ENCODE data around the gene SNPH. TPM values are rescaled to one million over a fixed set of nuclear protein-coding genes. Genes with fewer than 3 reads are reported as not detected.

SNPH gene
- total RNA-seq, 1 donor: 9.4 TPM

DNA sequence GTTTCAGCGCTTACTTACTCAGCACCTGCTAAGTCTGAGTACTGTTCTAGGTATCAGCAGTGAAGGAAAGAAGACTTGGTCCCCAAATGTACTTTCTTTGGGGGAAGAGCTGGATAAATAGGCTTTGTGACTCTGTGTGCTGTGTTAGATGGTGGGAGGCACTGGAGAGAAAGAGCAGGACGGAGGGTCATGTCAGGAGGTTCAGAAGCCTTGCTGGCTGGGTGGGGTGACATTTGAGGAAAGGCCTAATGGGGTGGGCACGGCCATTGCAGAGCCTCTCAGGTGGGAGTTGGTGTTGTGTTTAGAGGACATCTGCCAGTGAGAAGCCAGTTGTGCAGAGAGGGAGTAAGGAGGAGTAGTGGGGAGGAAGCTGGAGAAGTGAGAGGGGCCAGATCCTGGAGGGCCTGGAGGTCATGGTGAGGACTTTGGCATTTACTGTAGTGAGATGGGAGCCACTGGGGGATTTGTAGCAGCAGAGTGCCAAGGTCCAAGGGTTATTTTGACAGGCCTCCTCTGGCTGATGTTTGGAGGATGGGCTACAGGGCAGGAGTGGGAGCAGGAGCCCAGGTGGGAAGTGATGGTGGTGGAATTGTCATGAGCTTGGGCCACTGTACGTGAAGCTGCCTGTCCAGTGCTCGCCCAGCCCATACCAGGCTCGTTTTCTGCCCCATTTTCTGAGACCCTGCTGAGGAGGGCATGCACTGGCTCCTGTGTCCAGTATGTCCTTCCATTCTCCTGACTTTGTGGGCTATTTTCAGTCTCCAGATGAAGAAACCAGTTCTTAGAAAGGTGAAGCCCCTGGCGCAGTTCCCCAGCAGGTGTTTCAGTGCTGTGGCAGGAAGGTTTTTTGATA is 62.0 kb downstream of the SNPH start:
- no peak for DNase-seq (ENCODE audit: insufficient read length, low spot score, missing footprints)
- Histone ChIP-seq H4K20me1 (ENCODE audit: insufficient read depth, low read length) (peaks cover 31% of the 10 kb centered on the region), H3K36me3 (ENCODE audit: insufficient read depth, low read length) (peaks cover 9% of the 10 kb centered on the region), H3K4me3 (ENCODE audit: insufficient read depth, low read length) (peak overlapping the region; percentile 91), H3K4me1 (ENCODE audit: insufficient read depth, low read length) (peaks cover 44% of the 10 kb centered on the region), H3K79me2 (ENCODE audit: insufficient read depth, low read length) (peaks cover 66% of the 10 kb centered on the region), H2AFZ (ENCODE audit: low read length) (no peak overlapping the region), H3K9me3 (ENCODE audit: low read depth, low read length) (no peaks in the 10 kb centered on the region), H3K27ac (ENCODE audit: low read depth, low read length) (peak overlapping the region; percentile 100), H3K4me2 (ENCODE audit: insufficient read depth, low read length) (peak overlapping the region; percentile 95), H3K27me3 (ENCODE audit: insufficient read depth, low read length) (no peaks in the 10 kb centered on the region)
- TF ChIP-seq, protein P1, sequence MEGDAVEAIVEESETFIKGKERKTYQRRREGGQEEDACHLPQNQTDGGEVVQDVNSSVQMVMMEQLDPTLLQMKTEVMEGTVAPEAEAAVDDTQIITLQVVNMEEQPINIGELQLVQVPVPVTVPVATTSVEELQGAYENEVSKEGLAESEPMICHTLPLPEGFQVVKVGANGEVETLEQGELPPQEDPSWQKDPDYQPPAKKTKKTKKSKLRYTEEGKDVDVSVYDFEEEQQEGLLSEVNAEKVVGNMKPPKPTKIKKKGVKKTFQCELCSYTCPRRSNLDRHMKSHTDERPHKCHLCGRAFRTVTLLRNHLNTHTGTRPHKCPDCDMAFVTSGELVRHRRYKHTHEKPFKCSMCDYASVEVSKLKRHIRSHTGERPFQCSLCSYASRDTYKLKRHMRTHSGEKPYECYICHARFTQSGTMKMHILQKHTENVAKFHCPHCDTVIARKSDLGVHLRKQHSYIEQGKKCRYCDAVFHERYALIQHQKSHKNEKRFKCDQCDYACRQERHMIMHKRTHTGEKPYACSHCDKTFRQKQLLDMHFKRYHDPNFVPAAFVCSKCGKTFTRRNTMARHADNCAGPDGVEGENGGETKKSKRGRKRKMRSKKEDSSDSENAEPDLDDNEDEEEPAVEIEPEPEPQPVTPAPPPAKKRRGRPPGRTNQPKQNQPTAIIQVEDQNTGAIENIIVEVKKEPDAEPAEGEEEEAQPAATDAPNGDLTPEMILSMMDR (IDR thresholded peaks at IDR 0.05; ENCODE audit: extremely low read depth, low read depth, low read length): no peak

- peaks cover 39% of the 10 kb centered on the region for H3K4me1 ChIP-seq (ENCODE audit: insufficient read depth, low read length)
- H3K9me3 ChIP-seq (ENCODE audit: low read depth, low read length): no peaks in the 10 kb centered on the region
- DNase-seq (ENCODE audit: insufficient read length, low spot score, missing footprints): peak; percentile 32
- peaks cover 9% of the 10 kb centered on the region for H3K36me3 ChIP-seq (ENCODE audit: insufficient read depth, low read length)
- peak within 1 kb of the TSS; percentile 100 for H3K27ac ChIP-seq (ENCODE audit: low read depth, low read length)
- H4K20me1 ChIP-seq (ENCODE audit: insufficient read depth, low read length): peaks cover 33% of the 10 kb centered on the region
- peak within 1 kb of the TSS; percentile 95 for H3K4me2 ChIP-seq (ENCODE audit: insufficient read depth, low read length)
- H3K79me2 ChIP-seq (ENCODE audit: insufficient read depth, low read length): peaks cover 74% of the 10 kb centered on the region
- no peak within 1 kb of the TSS for H3K4me3 ChIP-seq (ENCODE audit: insufficient read depth, low read length)
- no peaks in the 10 kb centered on the region for H3K27me3 ChIP-seq (ENCODE audit: insufficient read depth, low read length)
- TF ChIP-seq, protein P1 (IDR thresholded peaks at IDR 0.05; ENCODE audit: extremely low read depth, low read depth, low read length): no peak
- no peak within 1 kb of the TSS for H2AFZ ChIP-seq (ENCODE audit: low read length)
Observed at GRCh38 chr20:1328680-1329330, 62.7 kb downstream of the SNPH start, which contains the start of gene SDCBP2. Gene SDCBP2, minus strand, starts transcription at chr20:1329139. Its CDS starts 8,723 bp downstream, at chr20:1320416.

DNA sequence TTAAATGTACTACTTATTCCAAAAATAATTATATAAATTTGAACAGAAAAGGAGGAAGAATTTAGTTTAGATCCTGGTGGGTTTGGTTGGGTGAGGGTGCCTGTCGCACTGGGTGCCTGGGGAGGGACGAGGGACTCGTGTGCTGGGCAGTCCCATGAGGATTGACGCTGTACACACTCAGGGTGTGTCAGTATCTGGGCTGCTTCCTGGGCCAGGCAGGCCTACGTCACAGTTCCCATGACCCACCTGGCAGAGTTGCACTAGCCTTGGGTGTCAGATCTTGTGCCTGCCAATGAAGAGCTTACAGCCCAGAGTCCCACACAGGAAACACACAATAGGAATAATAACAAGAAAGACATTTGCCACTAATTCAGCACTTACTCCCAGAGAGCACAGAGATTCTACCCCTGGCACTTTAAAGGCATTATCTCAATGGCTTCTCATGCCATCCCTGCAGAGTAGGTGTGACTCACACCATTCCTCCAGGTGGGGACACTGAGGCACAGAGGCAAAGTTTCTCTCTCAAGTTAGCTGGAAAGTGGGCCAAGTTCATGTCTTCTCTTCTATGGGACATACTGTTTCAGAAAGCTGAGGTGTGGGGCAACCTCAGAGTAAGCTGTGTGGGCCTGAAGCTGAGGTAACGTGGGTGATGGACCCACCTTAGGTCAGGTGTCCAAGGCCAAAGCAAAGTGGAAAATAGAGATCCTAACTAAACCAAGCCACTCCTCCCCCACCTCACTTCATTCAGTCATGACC is 64.2 kb downstream of the SNPH start:
- no peak overlapping the region for H2AFZ ChIP-seq (ENCODE audit: low read length)
- H3K9me3 ChIP-seq (ENCODE audit: low read depth, low read length): no peaks in the 10 kb centered on the region
- peaks cover 86% of the 10 kb centered on the region for H3K79me2 ChIP-seq (ENCODE audit: insufficient read depth, low read length)
- peaks cover 9% of the 10 kb centered on the region for H3K36me3 ChIP-seq (ENCODE audit: insufficient read depth, low read length)
- no peak overlapping the region for H3K4me2 ChIP-seq (ENCODE audit: insufficient read depth, low read length)
- H3K4me1 ChIP-seq (ENCODE audit: insufficient read depth, low read length): peaks cover 27% of the 10 kb centered on the region
- H3K27me3 ChIP-seq (ENCODE audit: insufficient read depth, low read length): no peaks in the 10 kb centered on the region
- TF ChIP-seq, protein P1 (IDR thresholded peaks at IDR 0.05; ENCODE audit: extremely low read depth, low read depth, low read length): no peak
- H3K27ac ChIP-seq (ENCODE audit: low read depth, low read length): peak overlapping the region; percentile 6
- DNase-seq (ENCODE audit: insufficient read length, low spot score, missing footprints): peak; percentile 39
- peaks cover 42% of the 10 kb centered on the region for H4K20me1 ChIP-seq (ENCODE audit: insufficient read depth, low read length)
- H3K4me3 ChIP-seq (ENCODE audit: insufficient read depth, low read length): no peak overlapping the region

Measured in osteoblast (primary cell).